ENCODE measurements around the gene ZNF732.
"Not testable (repeated sequence)": the region's sequence is repeated elsewhere in the genome, so short reads cannot be mapped to it uniquely, and the experiment has no call there.

DNA sequence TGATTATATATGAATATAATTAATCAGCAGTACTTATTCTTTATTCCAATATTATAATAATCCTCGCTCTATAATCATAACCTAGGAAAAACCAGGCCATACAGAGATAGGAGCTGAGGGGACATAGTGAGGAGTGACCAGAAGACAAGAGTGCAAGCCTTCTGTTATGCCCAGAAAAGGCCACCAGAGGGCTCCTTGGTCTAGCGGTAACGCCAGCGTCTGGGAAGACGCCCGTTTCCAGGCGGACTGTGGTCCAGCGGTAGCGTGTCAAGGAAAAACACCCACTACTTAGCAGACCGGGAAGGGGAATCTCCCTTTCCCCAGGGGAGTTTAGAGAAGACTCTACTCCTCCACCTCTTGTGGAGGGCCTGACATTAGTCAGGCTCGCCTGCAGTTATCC is 46.0 kb downstream of the ZNF732 start:
- TF ChIP-seq, protein P1, sequence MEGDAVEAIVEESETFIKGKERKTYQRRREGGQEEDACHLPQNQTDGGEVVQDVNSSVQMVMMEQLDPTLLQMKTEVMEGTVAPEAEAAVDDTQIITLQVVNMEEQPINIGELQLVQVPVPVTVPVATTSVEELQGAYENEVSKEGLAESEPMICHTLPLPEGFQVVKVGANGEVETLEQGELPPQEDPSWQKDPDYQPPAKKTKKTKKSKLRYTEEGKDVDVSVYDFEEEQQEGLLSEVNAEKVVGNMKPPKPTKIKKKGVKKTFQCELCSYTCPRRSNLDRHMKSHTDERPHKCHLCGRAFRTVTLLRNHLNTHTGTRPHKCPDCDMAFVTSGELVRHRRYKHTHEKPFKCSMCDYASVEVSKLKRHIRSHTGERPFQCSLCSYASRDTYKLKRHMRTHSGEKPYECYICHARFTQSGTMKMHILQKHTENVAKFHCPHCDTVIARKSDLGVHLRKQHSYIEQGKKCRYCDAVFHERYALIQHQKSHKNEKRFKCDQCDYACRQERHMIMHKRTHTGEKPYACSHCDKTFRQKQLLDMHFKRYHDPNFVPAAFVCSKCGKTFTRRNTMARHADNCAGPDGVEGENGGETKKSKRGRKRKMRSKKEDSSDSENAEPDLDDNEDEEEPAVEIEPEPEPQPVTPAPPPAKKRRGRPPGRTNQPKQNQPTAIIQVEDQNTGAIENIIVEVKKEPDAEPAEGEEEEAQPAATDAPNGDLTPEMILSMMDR (IDR thresholded peaks at IDR 0.05) = not testable (repeated sequence)
- TF ChIP-seq POLR2A (IDR thresholded peaks at IDR 0.05) = not testable (repeated sequence)
